ENCODE data around the gene FBXL5.

Gene FBXL5

DNA sequence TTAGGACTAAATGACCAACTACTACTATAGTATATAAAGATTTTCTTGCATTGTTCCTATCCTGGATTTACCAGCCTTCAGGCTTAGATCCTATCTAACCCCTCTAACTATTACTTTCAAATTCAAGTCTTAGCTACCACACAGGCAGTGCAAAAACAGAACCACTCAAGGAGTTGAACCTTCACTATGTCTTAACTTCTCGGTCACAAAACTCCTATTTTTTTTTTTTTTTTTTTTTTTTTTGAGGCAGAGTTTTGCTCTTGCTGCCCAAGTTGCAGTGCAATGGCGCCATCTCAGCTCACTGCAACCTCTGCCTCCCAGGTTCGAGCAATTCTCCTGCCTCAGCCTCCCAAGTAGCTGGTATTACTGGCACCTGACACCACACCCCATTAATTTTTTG lies 20.2 kb upstream of the FBXL5 start:
- H3K9ac ChIP-seq (ENCODE audit: low read depth, low read length), result no peak overlapping the region
- H3K4me3 ChIP-seq (ENCODE audit: low read length), result no peak overlapping the region
- H3K9me3 ChIP-seq (ENCODE audit: insufficient read depth, low read depth, low read length), result no peaks in the 10 kb centered on the region
- peaks cover 24% of the 10 kb centered on the region for H3K4me1 ChIP-seq (ENCODE audit: insufficient read depth, low read length)
- H3K27ac ChIP-seq (ENCODE audit: low read length), result no peak overlapping the region
- H3K36me3 ChIP-seq (ENCODE audit: insufficient read depth, low read depth, low read length), result peaks cover 30% of the 10 kb centered on the region; the same call in 1 of the 2 replicates
- H3K27me3 ChIP-seq (ENCODE audit: insufficient read depth, low read length), result no peaks in the 10 kb centered on the region

DNA sequence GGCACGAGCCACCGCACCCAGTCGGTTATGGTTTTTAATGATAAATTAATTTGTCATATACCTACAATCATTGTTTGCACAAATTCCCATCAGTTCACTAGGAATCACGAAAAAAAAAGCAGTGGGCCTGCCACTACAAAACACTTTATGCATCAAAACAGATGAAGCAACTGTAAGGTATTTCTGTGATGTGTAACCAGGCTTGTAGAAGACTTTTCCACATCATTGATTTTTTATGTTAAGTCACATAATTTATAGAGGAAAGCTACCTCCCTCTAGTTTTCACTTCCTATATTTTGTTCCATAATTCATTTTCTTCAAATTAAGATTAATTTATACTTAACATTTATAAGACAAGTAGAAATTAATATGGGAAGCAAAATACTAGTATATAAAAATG lies 19.8 kb upstream of the FBXL5 start:
- Histone ChIP-seq H3K9me3 (ENCODE audit: insufficient read depth, low read depth, low read length) (no peaks in the 10 kb centered on the region), H3K4me3 (ENCODE audit: low read length) (no peak overlapping the region), H3K27ac (ENCODE audit: low read length) (no peak overlapping the region), H3K4me1 (ENCODE audit: insufficient read depth, low read length) (peaks cover 22% of the 10 kb centered on the region), H3K27me3 (ENCODE audit: insufficient read depth, low read length) (no peaks in the 10 kb centered on the region), H3K36me3 (ENCODE audit: insufficient read depth, low read depth, low read length) (peaks cover 29% of the 10 kb centered on the region; the same call in 1 of the 2 replicates), H3K9ac (ENCODE audit: low read depth, low read length) (no peak overlapping the region)

GRCh38 chr4:15674046-15674445 lies 18.9 kb upstream of the FBXL5 start:
- H3K27me3 ChIP-seq (ENCODE audit: insufficient read depth, low read length), result no peaks in the 10 kb centered on the region
- H3K36me3 ChIP-seq (ENCODE audit: insufficient read depth, low read depth, low read length), result peaks cover 21% of the 10 kb centered on the region; the same call in 1 of the 2 replicates
- H3K9ac ChIP-seq (ENCODE audit: low read depth, low read length), result no peak overlapping the region
- no peak overlapping the region for H3K27ac ChIP-seq (ENCODE audit: low read length)
- peaks cover 14% of the 10 kb centered on the region; the same call in 1 of the 2 replicates for H3K4me1 ChIP-seq (ENCODE audit: insufficient read depth, low read length)
- no peak overlapping the region for H3K4me3 ChIP-seq (ENCODE audit: low read length)
- H3K9me3 ChIP-seq (ENCODE audit: insufficient read depth, low read depth, low read length), result no peaks in the 10 kb centered on the region

DNA sequence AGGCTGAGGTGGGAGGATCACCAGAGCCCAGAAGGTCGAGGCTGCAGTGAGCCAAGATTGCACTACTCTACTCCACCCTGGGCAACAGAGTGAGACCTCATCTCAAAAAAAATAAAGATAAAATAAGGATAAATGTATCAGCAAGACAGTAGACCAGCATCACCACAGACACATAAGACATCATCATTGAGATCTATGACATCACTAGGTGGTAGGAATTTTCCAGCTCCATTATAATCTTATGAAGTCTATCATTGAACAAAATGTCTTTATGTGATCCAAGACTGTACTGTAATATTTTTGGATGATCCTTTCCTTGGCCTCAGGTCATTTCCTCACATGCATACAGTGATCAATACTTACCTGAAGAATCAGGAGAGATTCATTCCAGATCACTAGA lies 18.2 kb upstream of the FBXL5 start:
- Histone ChIP-seq H3K9ac (ENCODE audit: low read depth, low read length) (no peak overlapping the region), H3K4me1 (ENCODE audit: insufficient read depth, low read length) (peaks cover 12% of the 10 kb centered on the region; the same call in 1 of the 2 replicates), H3K27ac (ENCODE audit: low read length) (no peak overlapping the region), H3K27me3 (ENCODE audit: insufficient read depth, low read length) (no peaks in the 10 kb centered on the region), H3K9me3 (ENCODE audit: insufficient read depth, low read depth, low read length) (no peaks in the 10 kb centered on the region), H3K36me3 (ENCODE audit: insufficient read depth, low read depth, low read length) (peaks cover 21% of the 10 kb centered on the region; the same call in 1 of the 2 replicates), H3K4me3 (ENCODE audit: low read length) (no peak overlapping the region)

DNA sequence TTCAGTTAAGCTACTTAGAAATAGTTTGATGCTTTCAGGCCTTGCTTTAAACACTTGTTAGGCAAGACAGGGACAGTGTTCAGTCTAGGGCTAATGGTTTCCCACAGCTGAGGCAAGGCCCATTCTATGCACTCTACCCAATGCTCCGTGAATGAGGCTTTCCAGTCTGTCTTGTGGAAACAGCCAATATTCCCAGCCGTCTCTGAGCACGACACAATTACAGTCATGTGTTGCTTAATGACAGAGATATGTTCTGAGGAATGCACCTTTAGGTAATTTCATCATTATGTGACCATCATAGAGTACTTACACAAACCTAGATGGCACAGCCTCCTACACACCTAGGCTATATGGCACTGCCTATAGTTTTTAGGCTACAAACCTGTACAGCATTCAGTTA lies 16.9 kb upstream of the FBXL5 start:
- H3K27ac ChIP-seq (ENCODE audit: low read length), result no peak overlapping the region

DNA sequence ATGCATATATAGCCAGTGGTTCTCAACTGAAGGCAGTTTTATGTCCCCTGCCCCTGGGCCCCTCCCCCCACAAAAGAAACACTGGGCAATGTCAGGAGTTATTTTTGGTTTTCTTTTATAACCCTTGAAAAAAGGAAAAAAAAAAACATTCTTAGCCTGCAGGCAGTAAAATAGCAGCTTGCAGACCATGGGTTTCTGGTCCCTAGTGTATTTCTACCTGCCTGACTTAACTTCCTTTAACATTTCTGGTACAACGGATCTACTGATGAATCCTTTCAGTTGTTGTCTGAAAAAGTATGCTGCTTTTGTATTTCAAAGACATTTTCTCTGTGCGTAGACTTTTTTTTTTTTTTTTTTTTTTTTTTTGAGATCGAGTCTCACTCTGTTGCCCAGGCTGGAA lies 15.4 kb upstream of the FBXL5 start:
- H3K9ac ChIP-seq (ENCODE audit: low read depth, low read length), result no peak overlapping the region
- no peak overlapping the region for H3K27ac ChIP-seq (ENCODE audit: low read length)
- no peak overlapping the region for H3K4me3 ChIP-seq (ENCODE audit: low read length)

More for the DNA sequence above, 16.9 kb upstream of the FBXL5 start:
- Histone ChIP-seq H3K9me3 (ENCODE audit: insufficient read depth, low read depth, low read length) (no peaks in the 10 kb centered on the region), H3K36me3 (ENCODE audit: insufficient read depth, low read depth, low read length) (peaks cover 27% of the 10 kb centered on the region), H3K27me3 (ENCODE audit: insufficient read depth, low read length) (no peaks in the 10 kb centered on the region), H3K4me3 (ENCODE audit: low read length) (no peak overlapping the region), H3K9ac (ENCODE audit: low read depth, low read length) (no peak overlapping the region), H3K4me1 (ENCODE audit: insufficient read depth, low read length) (peaks cover 5% of the 10 kb centered on the region; the same call in 1 of the 2 replicates)

DNA sequence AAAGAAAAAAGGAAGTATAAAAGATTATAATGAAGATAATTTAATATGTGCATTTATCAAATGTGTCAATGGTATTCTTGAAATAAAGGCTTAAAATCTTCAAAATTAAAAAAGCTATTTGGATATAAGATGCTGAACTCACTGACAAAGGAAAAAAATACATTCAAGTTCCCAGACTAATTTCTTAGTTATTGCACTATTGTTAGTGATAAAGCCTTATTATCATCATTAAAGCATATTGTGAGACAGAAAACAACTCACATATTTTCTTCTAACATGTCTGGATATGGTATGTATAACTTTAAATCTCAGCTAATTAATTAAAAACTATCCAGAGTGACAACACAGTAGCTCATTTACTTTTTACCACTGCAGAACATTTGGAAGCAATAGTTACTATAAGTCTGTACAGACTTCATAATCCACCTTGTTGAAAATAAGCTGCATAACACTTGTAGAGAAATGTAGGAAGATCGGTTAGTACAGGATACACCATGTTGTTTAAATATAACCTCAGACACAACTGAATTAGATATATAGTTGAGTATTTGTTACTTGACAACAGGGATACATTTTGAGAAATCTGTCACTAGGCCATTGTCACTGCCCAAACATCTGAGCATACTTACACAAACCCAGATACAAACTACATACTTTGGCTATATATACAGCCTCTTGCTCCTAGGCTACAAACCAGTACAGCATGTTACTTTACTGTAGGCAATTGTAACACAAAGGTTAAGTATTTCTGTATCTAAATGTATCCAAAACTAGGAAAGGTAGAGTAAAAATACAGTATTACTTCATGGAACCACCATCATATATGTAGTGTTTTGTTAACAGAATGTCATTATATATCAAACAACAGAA lies 13.6 kb upstream of the FBXL5 start:
- no peaks in the 10 kb centered on the region for H3K9me3 ChIP-seq (ENCODE audit: insufficient read depth, low read depth, low read length)
- peaks cover 42% of the 10 kb centered on the region for H3K36me3 ChIP-seq (ENCODE audit: insufficient read depth, low read depth, low read length)
- no peak overlapping the region for H3K27ac ChIP-seq (ENCODE audit: low read length)
- H3K4me3 ChIP-seq (ENCODE audit: low read length), result no peak overlapping the region
- no peaks in the 10 kb centered on the region for H3K4me1 ChIP-seq (ENCODE audit: insufficient read depth, low read length)
- no peak overlapping the region for H3K9ac ChIP-seq (ENCODE audit: low read depth, low read length)
- no peaks in the 10 kb centered on the region for H3K27me3 ChIP-seq (ENCODE audit: insufficient read depth, low read length)

More for the DNA sequence above, 15.4 kb upstream of the FBXL5 start:
- no peaks in the 10 kb centered on the region for H3K4me1 ChIP-seq (ENCODE audit: insufficient read depth, low read length)
- H3K9me3 ChIP-seq (ENCODE audit: insufficient read depth, low read depth, low read length), result no peaks in the 10 kb centered on the region
- H3K36me3 ChIP-seq (ENCODE audit: insufficient read depth, low read depth, low read length), result peaks cover 34% of the 10 kb centered on the region
- no peaks in the 10 kb centered on the region for H3K27me3 ChIP-seq (ENCODE audit: insufficient read depth, low read length)

DNA sequence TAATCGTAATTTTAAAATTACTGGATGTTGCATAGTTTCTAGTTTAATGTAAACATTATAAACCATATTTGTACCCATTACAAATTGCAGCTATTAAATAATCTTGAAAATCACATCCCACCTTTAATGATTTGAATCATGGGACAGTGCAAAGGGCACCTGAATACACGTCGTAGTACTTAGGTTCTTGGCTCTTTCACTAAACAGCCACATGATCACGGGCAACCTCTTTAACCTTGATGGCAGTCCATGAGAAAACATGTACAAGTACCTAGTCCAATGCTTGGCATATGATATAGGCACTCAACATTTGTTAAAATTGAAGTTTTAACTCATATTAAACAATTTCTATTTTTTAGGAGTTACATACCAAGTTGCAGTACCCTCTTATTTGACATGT lies 11.8 kb upstream of the FBXL5 start:
- no peak overlapping the region for H3K4me3 ChIP-seq (ENCODE audit: low read length)
- peaks cover 43% of the 10 kb centered on the region for H3K36me3 ChIP-seq (ENCODE audit: insufficient read depth, low read depth, low read length)
- H3K27ac ChIP-seq (ENCODE audit: low read length), result no peak overlapping the region
- no peaks in the 10 kb centered on the region for H3K4me1 ChIP-seq (ENCODE audit: insufficient read depth, low read length)
- no peak overlapping the region for H3K9ac ChIP-seq (ENCODE audit: low read depth, low read length)
- no peaks in the 10 kb centered on the region for H3K9me3 ChIP-seq (ENCODE audit: insufficient read depth, low read depth, low read length)
- H3K27me3 ChIP-seq (ENCODE audit: insufficient read depth, low read length), result no peaks in the 10 kb centered on the region

GRCh38 chr4:15665753-15666365 lies 10.7 kb upstream of the FBXL5 start:
- Histone ChIP-seq H3K27ac (ENCODE audit: low read length) (no peak overlapping the region), H3K27me3 (ENCODE audit: insufficient read depth, low read length) (no peaks in the 10 kb centered on the region), H3K4me3 (ENCODE audit: low read length) (no peak overlapping the region), H3K4me1 (ENCODE audit: insufficient read depth, low read length) (no peaks in the 10 kb centered on the region), H3K9me3 (ENCODE audit: insufficient read depth, low read depth, low read length) (no peaks in the 10 kb centered on the region), H3K36me3 (ENCODE audit: insufficient read depth, low read depth, low read length) (peaks cover 33% of the 10 kb centered on the region), H3K9ac (ENCODE audit: low read depth, low read length) (no peak overlapping the region)

GRCh38 chr4:15659768-15660570 lies 4.8 kb upstream of the FBXL5 start:
- Histone ChIP-seq H3K36me3 (ENCODE audit: insufficient read depth, low read depth, low read length) (peaks cover 19% of the 10 kb centered on the region; the same call in 1 of the 2 replicates), H3K4me3 (ENCODE audit: low read length) (no peak overlapping the region), H3K27me3 (ENCODE audit: insufficient read depth, low read length) (no peaks in the 10 kb centered on the region), H3K9ac (ENCODE audit: low read depth, low read length) (no peak overlapping the region), H3K27ac (ENCODE audit: low read length) (no peak overlapping the region), H3K4me1 (ENCODE audit: insufficient read depth, low read length) (peaks cover 7% of the 10 kb centered on the region), H3K9me3 (ENCODE audit: insufficient read depth, low read depth, low read length) (no peaks in the 10 kb centered on the region)

GRCh38 chr4:15658781-15659180 lies 3.6 kb upstream of the FBXL5 start:
- H3K4me3 ChIP-seq (ENCODE audit: low read length), result no peak overlapping the region
- H3K27me3 ChIP-seq (ENCODE audit: insufficient read depth, low read length), result no peaks in the 10 kb centered on the region
- peaks cover 7% of the 10 kb centered on the region for H3K4me1 ChIP-seq (ENCODE audit: insufficient read depth, low read length)
- H3K9ac ChIP-seq (ENCODE audit: low read depth, low read length), result no peak overlapping the region
- no peaks in the 10 kb centered on the region for H3K9me3 ChIP-seq (ENCODE audit: insufficient read depth, low read depth, low read length)
- H3K36me3 ChIP-seq (ENCODE audit: insufficient read depth, low read depth, low read length), result peaks cover 17% of the 10 kb centered on the region; the same call in 1 of the 2 replicates
- no peak overlapping the region for H3K27ac ChIP-seq (ENCODE audit: low read length)
